Right lobe of liver (tissue), 6 donors: Measurements from ENCODE around the gene ENOPH1. TPM values are rescaled to one million over a fixed set of nuclear protein-coding genes. Genes with fewer than 3 reads are reported as not detected.

ENCODE experiments used
- ATAC-seq, 4 donors: fragments of 200-7000 bp; cut with Tn5 transposase; one replicate each; pipeline ENCODE4 v1.9.1; 2020; ENCODE audit warnings: mild to moderate bottlenecking in 4 of 4, moderate library complexity in 4 of 4
- DNase-seq, 3 donors: peaks; one replicate each; pipeline ENCODE4 v3.0.0-alpha.2; 2020
- H3K27ac ChIP-seq, 3 donors: fragments of 200-600 bp; one replicate each; pipeline ENCODE4 v1.8.0; 2022
- H3K27me3 ChIP-seq, 2 donors: fragments of 200-600 bp; one replicate each; pipeline ENCODE4 v1.8.0; 2022
- H3K36me3 ChIP-seq, 4 donors: fragments of 200-600 bp; sonication (generic) in 1 of 4; one replicate each; pipeline versions ENCODE4 v1.5.1 to v1.8.0; 2017 to 2022; ENCODE audit warnings: control low read depth in 1 of 4
- H3K4me1 ChIP-seq, 4 donors: fragments of 200-600 bp; sonication (generic) in 1 of 4; one replicate each; pipeline versions ENCODE4 v1.5.1 to v1.8.0; 2017 to 2022; ENCODE audit warnings: control low read depth in 1 of 4
- H3K4me3 ChIP-seq, 3 donors: fragments of 200-600 bp; one replicate each; pipeline ENCODE4 v1.8.0; 2022
- H3K9me3 ChIP-seq, 4 donors: fragments of 200-600 bp; sonication (generic) in 1 of 4; one replicate each; pipeline versions ENCODE4 v1.5.1 to v1.8.0; 2017 to 2022; ENCODE audit warnings: control low read depth in 1 of 4
- POLR2A ChIP-seq: fragments of 450-650 bp; IDR thresholded peaks from one replicate; pipeline ENCODE4 v1.6.1; 2017; ENCODE audit warnings: antibody characterized with exemption, mild to moderate bottlenecking
- WGBS: methylation state at CpG from one replicate; pipeline ENCODE4 v1.1.6; 2018; ENCODE audit warnings: low coverage, low lambda C conversion rate; ENCODE audit not compliant: insufficient coverage; ENCODE audit errors: missing lambda C conversion rate; 5-methylcytosine and 5-hydroxymethylcytosine counted together
- intact Hi-C, 2 donors: fragments of 100-400 bp; cut with DNase I; formaldehyde crosslinking; loops; one replicate each; pipeline versions ENCODE4 v1.11.2 to v1.14.1; 2022
- total RNA-seq, 6 experiments: library from RNA; depleted of rRNA in 2 of 6; stranded (reverse); fragments of >200 nt in 2 of 6; fragmentation: NEBNext Ultra II Directional in 3 of 6; extraction: Animal tissue kit (Norgen Biotek cat#: 25700) in 3 of 6; gene quantifications; one replicate each; pipeline versions ENCODE4 v1.1.0 to v1.2.4, GENCODE V29; 2016 to 2023
- TF ChIP-seq, protein P1 (sequence below), 4 donors: fragments of 200-600 bp in 3 of 4; fragments of 450-650 bp in 1 of 4; IDR thresholded peaks; one replicate each; pipeline versions ENCODE4 v1.5.1 to v1.8.0; 2016 to 2022; ENCODE audit warnings: antibody characterized with exemption in 4 of 4, mild to moderate bottlenecking in 2 of 4
- donor health status: DM: no; HTN: yes; CAD: no.
- donor health status: DM: no; HTN: no; CAD: no.
- donor health status: DM: no; HTN: no; CAD: no.
- donor health status: DM: no; HTN: yes; CAD: no.
- donor health status: DM: no; HTN: yes; CAD: no.

Gene ENOPH1
- total RNA-seq, 6 experiments from 2014 or later = 8.2 to 18.9 (median 9.9) TPM

DNA sequence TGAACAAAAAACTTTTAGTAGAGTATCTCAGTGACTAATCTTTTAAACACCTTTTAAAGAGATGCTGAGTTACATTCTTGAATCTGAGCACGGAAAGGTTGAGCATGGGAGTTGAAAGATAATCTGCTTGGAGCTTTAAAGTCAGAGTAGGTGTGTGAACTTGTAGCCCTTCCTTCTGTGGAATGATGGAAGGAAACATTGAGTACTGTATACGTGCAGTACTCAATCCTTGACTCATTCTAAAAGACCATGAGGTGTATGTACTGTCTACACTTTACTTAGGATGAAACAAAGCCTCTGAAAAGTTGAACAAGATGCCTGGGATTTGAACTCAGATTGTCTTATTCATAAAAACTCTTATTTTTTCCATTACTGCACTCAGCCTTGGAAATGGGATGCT is 3.4 kb downstream of the ENOPH1 start:
- 87% methylated on average over 2 of the region's 2 CpGs for WGBS
- Histone ChIP-seq H3K4me1 (peaks cover 0 to 9% (median 0%) of the 10 kb centered on the region in 4 donors), H3K27ac (no peak overlapping the region), H3K4me3 (no peak overlapping the region), H3K9me3 (no peaks in the 10 kb centered on the region), H3K27me3 (no peaks in the 10 kb centered on the region), H3K36me3 (no peaks in the 10 kb centered on the region)
- no peak for TF ChIP-seq POLR2A
- TF ChIP-seq, protein P1, sequence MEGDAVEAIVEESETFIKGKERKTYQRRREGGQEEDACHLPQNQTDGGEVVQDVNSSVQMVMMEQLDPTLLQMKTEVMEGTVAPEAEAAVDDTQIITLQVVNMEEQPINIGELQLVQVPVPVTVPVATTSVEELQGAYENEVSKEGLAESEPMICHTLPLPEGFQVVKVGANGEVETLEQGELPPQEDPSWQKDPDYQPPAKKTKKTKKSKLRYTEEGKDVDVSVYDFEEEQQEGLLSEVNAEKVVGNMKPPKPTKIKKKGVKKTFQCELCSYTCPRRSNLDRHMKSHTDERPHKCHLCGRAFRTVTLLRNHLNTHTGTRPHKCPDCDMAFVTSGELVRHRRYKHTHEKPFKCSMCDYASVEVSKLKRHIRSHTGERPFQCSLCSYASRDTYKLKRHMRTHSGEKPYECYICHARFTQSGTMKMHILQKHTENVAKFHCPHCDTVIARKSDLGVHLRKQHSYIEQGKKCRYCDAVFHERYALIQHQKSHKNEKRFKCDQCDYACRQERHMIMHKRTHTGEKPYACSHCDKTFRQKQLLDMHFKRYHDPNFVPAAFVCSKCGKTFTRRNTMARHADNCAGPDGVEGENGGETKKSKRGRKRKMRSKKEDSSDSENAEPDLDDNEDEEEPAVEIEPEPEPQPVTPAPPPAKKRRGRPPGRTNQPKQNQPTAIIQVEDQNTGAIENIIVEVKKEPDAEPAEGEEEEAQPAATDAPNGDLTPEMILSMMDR (IDR thresholded peaks at IDR 0.05) = no peak
- DNase-seq (no peak), ATAC-seq (no peak)
- intact Hi-C loops = no loop called here

DNA sequence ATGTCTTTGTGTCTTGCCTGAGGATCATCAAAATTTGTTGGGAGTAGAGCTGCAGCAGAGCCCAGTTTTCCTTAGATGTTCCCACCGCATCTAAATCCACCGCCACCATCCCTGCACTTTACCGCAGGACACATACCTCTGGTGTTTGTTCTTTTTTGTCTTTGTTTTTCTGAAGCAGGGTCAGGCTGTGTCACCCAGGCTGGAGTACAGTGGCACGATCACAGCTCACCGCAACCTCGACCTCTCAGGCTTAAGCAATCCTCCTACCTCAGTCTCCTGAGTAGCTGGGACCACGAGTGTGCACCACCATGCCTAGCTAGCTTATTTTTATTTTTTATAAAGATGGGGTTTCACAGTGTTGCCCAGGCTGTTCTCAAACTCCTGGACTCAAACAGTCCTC is 4.6 kb downstream of the ENOPH1 start:
- ATAC-seq (no peak), DNase-seq (no peak)
- Histone ChIP-seq H3K4me1 (peaks cover 0 to 9% (median 0%) of the 10 kb centered on the region in 4 donors), H3K27ac (no peak overlapping the region), H3K9me3 (no peaks in the 10 kb centered on the region), H3K27me3 (no peaks in the 10 kb centered on the region), H3K4me3 (no peak overlapping the region), H3K36me3 (no peaks in the 10 kb centered on the region)
- 85% methylated on average over 6 of the region's 7 CpGs for WGBS
- no peak for TF ChIP-seq POLR2A
- TF ChIP-seq, protein P1 (IDR thresholded peaks at IDR 0.05) = no peak
- intact Hi-C loops = no loop called here

DNA sequence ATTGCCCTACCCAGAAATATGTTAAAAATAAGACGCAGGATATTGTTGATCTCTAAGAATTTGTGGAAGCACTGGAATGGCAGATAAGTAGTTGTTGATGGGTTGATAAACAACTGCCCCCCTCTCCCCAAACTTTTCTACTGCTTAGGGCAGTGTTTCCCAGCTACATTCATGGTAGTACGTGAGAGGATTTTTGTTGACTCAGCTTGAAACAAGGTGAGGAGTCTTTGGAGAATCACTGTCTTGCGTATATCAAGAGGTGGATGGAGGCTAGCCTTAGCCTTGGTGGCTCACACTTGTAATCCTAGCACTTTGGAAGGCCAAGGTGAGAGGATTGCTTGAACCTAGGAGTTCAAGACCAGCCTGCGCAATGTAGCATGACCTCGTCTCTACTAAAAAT is 5.7 kb downstream of the ENOPH1 start:
- Histone ChIP-seq H3K4me1 (peaks cover 0 to 7% (median 0%) of the 10 kb centered on the region in 4 donors), H3K9me3 (no peaks in the 10 kb centered on the region), H3K27ac (no peak overlapping the region), H3K36me3 (no peaks in the 10 kb centered on the region), H3K27me3 (no peaks in the 10 kb centered on the region), H3K4me3 (no peak overlapping the region)
- no peak for DNase-seq
- TF ChIP-seq, protein P1 (IDR thresholded peaks at IDR 0.05) = no peak
- no peak for TF ChIP-seq POLR2A
- 95% methylated on average over 5 of the region's 5 CpGs for WGBS
- ATAC-seq = no peak
- intact Hi-C loops = no loop called here

DNA sequence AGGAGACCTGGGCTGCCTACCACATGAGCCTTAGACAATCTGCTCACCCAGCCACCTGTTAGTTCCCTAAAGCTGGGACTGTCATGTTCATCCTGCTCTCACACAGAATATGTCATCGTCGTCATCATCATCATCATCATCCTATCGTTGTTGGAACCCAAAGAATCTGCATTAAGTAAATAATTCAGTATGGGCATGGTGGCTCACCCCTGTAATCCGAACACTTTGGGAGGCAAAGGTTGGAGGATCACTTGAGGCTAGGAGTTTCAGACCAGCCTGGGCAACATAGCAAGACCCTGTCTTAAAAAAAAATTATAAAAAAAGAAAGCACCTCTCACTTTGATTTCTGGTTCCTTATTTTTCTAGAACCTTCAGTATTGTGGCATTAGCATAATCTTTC is 6.4 kb downstream of the ENOPH1 start:
- Histone ChIP-seq H3K27ac (no peak overlapping the region), H3K36me3 (no peaks in the 10 kb centered on the region), H3K27me3 (no peaks in the 10 kb centered on the region), H3K9me3 (no peaks in the 10 kb centered on the region), H3K4me3 (no peak overlapping the region), H3K4me1 (peaks cover 0 to under 1% (median 0%) of the 10 kb centered on the region in 4 donors)
- intact Hi-C loops = no loop called here
- TF ChIP-seq, protein P1 (IDR thresholded peaks at IDR 0.05) = no peak
- no peak for TF ChIP-seq POLR2A
- ATAC-seq (no peak), DNase-seq (no peak)
- WGBS = 100% methylated on average over 3 of the region's 4 CpGs
